K562 (cell line): ENCODE data around the gene AP2A2.

Experiments
- CEBPG ChIP-seq, 3 experiments: fragments of 200-800 bp in 1 of 3; sonication (Bioruptor generic) in 1 of 3; sonication (generic) in 1 of 3; formaldehyde crosslinking in 1 of 3; IDR thresholded peaks in 2 of 3; conservative IDR thresholded peaks in 1 of 3; 2 replicates each; pipeline versions ENCODE4 v1.6.1 to v1.8.0; 2016 to 2022; ENCODE audit warnings: missing compliant biosample characterization in 2 of 3, missing genetic modification characterization in 2 of 3, mild to moderate bottlenecking in 1 of 3, missing genetic modification reagents in 1 of 3
- CHD2 ChIP-seq: IDR thresholded peaks from 2 replicates; pipeline ENCODE4 v1.6.1; 2011; ENCODE audit warnings: low read depth, low read length
- HDAC6 ChIP-seq: IDR thresholded peaks from 2 replicates; pipeline ENCODE4 v1.6.1; 2012; ENCODE audit warnings: low read depth, mild to moderate bottlenecking, control low read depth, inconsistent platforms, low read length, moderate library complexity
- LEF1 ChIP-seq: fragments of 450-650 bp; IDR thresholded peaks from 2 replicates; pipeline ENCODE4 v1.6.1; 2016; ENCODE audit warnings: mild to moderate bottlenecking
- XRCC5 ChIP-seq: fragments of 200-400 bp; formaldehyde crosslinking; IDR thresholded peaks from 2 replicates; pipeline ENCODE4 v1.6.1; 2017; ENCODE audit warnings: low read depth, mild to moderate bottlenecking, low read length
- TF ChIP-seq, protein P1 (sequence below), 3 experiments: IDR thresholded peaks in 2 of 3; conservative IDR thresholded peaks in 1 of 3; 2 replicates each; pipeline ENCODE4 v1.5.1; 2011 to 2012; ENCODE audit warnings: low read length in 3 of 3, mild to moderate bottlenecking in 3 of 3, control low read depth in 2 of 3, improper control_type of control experiment in 1 of 3, inconsistent platforms in 1 of 3, low read depth in 1 of 3, mixed read lengths in 1 of 3, moderate library complexity in 1 of 3; ENCODE audit not compliant: insufficient read depth in 2 of 3
- TF ChIP-seq, protein P2 (sequence below): sonication (generic); formaldehyde crosslinking; IDR thresholded peaks from 2 replicates; pipeline ENCODE4 v1.8.0; 2023; ENCODE audit warnings: mild to moderate bottlenecking, missing genetic modification reagents

DNA sequence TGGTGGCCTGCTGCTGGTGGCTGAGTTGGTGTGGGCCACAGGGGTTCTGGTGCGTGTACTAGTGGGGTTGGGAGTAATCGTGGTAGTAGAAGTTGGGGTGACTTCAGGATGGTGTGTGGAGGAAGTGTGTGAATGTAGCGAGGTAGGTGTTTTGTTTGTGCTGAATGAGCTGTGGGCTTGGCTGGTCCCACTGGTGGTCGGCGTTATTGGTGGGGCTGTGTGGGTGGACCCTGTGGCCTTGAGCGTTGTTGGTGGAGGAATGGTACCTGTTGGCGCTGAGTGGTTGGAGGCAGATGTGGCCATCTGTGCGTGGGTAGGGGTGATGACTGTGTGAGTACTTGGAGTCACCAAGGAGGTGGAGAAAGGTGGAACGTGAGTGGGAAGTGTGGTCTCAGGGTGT, 92.4 kb downstream of the AP2A2 start:
- TF ChIP-seq, protein P1, sequence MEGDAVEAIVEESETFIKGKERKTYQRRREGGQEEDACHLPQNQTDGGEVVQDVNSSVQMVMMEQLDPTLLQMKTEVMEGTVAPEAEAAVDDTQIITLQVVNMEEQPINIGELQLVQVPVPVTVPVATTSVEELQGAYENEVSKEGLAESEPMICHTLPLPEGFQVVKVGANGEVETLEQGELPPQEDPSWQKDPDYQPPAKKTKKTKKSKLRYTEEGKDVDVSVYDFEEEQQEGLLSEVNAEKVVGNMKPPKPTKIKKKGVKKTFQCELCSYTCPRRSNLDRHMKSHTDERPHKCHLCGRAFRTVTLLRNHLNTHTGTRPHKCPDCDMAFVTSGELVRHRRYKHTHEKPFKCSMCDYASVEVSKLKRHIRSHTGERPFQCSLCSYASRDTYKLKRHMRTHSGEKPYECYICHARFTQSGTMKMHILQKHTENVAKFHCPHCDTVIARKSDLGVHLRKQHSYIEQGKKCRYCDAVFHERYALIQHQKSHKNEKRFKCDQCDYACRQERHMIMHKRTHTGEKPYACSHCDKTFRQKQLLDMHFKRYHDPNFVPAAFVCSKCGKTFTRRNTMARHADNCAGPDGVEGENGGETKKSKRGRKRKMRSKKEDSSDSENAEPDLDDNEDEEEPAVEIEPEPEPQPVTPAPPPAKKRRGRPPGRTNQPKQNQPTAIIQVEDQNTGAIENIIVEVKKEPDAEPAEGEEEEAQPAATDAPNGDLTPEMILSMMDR (IDR thresholded peaks at IDR 0.05 in 2 of 3, conservative IDR thresholded peaks at IDR 0.05 in 1 of 3; ENCODE audit: insufficient read depth in 2 of 3, low read depth in 1 of 3, low read length in 3 of 3) = no peak
- TF ChIP-seq HDAC6 (no peak), XRCC5 (no peak), CHD2 (no peak), LEF1 (no peak), CEBPG (CRISPR knock-in tag; IDR thresholded peaks at IDR 0.05) (no peak), CEBPG (tag; conservative IDR thresholded peaks at IDR 0.05 in 1 of 2, IDR thresholded peaks at IDR 0.05 in 1 of 2) (no peak)
- TF ChIP-seq, protein P2, sequence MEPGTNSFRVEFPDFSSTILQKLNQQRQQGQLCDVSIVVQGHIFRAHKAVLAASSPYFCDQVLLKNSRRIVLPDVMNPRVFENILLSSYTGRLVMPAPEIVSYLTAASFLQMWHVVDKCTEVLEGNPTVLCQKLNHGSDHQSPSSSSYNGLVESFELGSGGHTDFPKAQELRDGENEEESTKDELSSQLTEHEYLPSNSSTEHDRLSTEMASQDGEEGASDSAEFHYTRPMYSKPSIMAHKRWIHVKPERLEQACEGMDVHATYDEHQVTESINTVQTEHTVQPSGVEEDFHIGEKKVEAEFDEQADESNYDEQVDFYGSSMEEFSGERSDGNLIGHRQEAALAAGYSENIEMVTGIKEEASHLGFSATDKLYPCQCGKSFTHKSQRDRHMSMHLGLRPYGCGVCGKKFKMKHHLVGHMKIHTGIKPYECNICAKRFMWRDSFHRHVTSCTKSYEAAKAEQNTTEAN = no peak
